ENCODE measurements around the gene GPR39.

GRCh38 chr2:132680544-132680943 is 263.9 kb downstream of the GPR39 start:
- no peak for TF ChIP-seq CTCF (IDR thresholded peaks at IDR 0.05)
- no peak for TF ChIP-seq ZFX (IDR thresholded peaks at IDR 0.05; ENCODE audit: borderline replicate concordance)

All from 22Rv1 (cell line).